GM21381 (cell line): ENCODE measurements around the gene NDOR1.

Experiments
- ATAC-seq: cut with Tn5 transposase; IDR thresholded peaks from one replicate; pipeline ENCODE4 v1.9.1; 2021; ENCODE audit warnings: mild to moderate bottlenecking, moderate library complexity; ENCODE audit not compliant: unreplicated experiment

Gene NDOR1

DNA sequence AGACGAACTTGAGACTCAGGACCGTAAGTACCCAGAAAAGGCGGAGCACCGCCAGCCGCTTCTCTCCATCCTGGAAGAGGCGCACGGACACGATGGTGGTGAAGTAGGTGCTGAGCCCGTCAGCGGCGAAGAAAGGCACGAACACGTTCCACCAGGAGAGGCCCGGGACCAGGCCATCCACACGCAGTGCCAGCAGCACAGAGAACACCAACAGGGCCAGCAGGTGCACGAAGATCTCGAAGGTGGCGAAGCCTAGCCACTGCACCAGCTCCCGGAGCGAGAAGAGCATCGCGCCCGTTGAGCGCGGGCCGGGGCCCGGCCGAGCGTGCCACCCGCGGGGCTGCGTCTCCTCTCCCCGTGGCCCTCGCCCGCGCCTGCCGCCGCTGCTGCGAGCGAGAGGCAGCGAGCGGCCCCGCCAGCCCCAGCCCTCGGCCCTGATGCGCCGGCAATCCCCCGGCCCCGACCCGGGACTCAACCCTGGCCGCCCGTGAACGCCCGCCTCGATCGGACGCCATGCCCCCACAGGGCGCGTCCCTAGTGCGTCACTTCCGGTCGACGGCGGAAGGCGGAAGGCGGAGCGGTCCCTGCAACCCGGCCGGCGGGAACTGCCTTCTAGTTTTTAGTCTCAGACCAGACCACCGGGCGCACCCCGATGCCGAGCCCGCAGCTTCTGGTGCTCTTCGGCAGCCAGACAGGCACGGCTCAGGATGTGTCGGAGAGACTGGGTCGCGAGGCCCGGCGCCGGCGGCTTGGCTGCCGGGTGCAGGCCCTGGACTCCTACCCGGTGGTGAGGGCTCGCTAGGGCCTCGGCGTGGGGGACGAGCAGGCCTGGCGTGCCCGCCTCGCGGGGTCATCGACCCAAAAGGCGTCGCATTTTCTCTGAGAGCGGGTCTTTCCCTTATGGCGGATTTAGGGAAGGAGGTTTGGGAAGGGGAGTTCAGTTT, at the start of gene NDOR1, which contains the start of gene TMEM203:
Gene NDOR1 (plus strand): TSS at position 575 of the 944 bp plus-strand sequence. CDS start 78 bp downstream, at position 653.
Gene TMEM203 (minus strand): TSS at position 523 of the 944 bp plus-strand sequence. CDS start 234 bp downstream, at position 289.
- no peak for ATAC-seq

DNA sequence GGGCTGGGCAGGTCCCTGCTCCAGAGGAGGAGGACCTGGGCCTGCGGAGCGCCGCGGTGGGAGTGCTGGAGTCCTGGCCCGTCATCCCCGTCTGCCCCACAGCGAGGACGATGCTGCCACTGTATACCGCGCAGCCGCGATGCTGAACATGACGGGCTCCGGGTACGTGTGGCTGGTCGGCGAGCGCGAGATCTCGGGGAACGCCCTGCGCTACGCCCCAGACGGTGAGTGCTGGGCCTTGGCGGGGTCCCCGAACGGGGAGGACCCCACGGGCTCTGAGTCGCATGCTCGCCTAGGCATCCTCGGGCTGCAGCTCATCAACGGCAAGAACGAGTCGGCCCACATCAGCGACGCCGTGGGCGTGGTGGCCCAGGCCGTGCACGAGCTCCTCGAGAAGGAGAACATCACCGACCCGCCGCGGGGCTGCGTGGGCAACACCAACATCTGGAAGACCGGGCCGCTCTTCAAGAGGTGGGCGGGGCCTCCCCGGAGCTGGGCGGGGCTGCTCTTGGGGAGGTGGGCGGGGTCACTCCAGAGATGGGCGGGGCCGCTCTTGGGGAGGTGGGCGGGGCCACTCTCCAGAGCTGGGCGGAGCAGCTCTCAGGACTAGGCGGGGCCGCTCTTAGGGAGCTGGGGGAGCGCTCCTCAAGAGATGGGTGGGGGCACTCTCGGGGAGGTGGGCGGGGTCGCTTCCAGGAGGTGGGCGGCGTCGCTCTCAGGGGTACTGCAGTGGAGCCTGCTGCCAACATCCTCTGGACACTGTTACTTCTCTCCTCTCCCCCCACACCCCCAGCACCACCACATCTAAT, 48.7 kb upstream of the NDOR1 start:
- ATAC-seq: no peak

DNA sequence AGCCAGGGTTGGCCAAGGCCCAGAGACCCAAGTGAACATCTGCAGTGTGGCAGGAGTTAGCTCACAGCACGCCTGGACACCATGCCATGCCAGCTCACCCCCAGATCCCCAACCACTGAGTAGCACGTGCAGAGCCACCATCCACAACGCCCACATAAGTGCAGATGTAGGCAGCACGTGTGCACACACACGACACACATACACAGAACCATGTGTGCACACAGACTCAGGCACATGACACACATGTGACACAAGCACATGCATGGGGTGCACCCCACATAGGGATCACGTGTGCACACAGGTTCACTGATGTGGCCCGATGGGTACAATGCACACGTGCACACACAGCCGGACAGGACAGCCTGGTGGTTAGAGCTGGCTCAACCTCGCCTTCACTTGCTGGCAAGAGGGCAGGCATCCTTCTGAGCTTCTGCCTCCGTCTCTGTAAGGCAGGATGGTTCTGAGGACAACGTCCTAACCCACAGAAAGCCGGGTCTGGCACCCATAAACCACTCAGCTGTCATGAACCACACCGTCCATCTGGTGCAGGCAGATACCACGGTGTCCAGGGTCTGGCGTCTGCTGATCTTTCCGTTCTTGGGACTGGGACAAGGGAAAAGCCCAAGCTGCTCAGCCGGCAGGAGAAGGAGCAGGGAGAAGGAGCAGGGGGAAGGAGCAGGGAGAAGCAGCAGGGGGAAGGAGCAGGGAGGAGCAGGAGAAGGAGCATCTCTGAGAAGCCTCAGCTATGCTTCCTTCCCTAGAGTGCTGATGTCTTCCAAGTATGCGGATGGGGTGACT, 47.7 kb upstream of the NDOR1 start:
- no peak for ATAC-seq

DNA sequence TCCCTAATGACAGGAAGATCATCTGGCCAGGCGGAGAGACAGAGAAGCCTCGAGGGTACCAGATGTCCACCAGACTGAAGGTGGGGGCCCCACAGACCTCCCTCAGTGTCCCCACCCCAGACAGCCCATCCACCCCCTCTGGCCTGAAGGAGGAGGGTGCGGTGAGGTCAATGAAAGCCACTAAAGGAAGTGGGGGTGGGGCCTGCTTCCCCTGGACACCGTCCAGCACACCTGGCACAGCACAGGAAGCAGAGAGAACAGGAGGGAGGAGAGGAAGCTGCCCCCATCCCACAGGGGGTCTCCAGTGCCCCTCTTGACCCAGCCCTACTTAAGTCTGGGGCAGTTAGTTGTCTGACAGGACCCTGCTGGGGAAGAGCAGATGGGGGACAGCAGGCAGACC, 46.9 kb upstream of the NDOR1 start:
- ATAC-seq: no peak

DNA sequence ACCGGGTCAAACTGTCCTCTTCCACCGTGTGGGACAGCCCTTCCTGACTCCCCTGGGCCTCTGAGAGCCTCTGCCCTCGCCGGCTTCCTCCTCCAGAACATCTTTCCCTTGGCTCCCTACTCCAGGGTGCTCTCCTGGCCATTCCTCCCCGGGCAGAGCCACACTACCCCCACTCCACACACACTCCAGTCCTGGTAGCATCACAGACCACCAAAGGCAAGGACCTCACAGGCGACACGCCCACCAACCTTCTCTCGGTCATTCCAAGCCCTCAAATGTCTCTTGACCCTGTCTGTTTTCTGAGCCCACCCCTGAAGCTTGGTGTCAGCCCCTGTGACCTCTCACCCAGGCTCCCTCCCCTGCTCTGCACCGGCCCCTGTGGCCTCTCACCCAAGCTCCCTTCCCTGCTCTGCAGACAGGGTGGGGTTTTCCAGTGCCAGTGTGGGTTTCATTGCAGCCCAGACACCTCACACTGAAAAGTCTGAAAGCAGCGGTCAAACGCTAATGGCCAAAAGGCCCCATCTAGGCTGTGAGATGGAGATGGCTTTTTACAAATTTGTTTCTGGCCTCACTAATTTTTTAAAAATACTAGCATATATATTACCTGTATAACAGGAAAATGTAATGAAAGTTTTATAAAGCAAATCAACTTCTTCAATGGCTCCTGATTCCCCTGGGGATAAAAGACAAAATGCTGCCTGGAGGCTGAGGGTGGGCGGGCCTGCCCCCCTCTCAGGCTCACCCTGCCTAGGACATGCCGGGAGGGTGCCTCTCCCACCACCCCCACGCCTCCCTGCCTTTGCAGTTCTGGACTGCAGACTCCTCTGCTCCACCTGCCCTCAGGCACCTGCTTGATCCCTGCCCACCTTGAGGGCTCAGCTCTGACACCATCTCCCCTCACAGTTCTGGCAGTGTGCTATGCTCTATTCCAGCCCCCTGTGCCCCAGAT, 46.1 kb upstream of the NDOR1 start:
- ATAC-seq: no peak

DNA sequence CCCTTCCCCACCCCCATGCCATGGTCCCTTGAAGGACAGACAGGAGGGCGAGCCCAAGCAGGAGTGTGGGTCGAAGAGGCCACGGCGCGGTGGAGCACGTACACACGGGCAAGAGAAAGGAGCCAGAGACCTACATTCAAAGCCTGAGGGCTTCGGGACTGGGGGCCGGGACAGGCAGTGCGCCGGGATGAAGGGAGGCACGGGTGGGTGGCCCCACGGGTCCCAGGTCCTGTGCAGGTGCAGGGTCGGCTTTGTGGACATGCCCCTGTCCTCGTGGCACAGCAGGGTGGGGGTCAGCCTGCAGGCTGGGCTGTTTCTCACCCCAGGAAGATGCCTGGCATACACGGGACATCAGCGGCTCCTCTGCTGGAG, 45.5 kb upstream of the NDOR1 start:
- no peak for ATAC-seq

DNA sequence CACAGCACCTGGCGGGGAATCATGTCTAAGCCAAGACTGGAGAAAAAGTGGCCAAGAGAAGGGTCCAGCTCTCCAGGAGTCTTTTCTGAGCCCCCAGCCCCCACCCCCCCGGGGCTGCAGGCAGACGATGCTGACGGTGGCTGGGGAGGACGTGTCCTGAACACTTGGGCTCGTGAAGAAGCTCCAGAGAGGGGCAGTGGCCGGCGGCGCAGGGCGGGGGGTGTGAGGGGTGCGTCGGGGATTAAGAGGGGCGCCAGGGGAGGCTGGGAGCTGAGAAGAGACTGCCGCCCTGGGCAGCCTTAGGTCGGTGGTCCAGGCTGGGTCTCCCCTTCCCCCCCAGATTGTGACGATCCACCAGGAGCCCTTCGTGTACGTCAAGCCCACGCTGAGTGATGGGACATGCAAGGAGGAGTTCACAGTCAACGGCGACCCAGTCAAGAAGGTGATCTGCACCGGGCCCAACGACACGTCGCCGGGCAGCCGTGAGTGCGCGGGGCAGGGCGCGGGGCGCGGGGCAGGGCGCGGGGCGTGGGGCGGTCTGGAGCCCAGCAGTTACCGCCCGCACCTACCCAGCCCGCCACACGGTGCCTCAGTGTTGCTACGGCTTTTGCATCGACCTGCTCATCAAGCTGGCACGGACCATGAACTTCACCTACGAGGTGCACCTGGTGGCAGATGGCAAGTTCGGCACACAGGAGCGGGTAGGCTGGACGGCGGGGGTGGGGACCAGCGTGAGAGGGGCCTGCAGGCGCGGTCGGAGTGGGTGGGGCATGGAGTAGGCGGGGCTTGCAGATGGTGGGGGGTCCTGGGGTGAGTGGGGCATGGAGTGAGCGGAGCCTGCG, 44.6 kb upstream of the NDOR1 start:
- no peak for ATAC-seq

DNA sequence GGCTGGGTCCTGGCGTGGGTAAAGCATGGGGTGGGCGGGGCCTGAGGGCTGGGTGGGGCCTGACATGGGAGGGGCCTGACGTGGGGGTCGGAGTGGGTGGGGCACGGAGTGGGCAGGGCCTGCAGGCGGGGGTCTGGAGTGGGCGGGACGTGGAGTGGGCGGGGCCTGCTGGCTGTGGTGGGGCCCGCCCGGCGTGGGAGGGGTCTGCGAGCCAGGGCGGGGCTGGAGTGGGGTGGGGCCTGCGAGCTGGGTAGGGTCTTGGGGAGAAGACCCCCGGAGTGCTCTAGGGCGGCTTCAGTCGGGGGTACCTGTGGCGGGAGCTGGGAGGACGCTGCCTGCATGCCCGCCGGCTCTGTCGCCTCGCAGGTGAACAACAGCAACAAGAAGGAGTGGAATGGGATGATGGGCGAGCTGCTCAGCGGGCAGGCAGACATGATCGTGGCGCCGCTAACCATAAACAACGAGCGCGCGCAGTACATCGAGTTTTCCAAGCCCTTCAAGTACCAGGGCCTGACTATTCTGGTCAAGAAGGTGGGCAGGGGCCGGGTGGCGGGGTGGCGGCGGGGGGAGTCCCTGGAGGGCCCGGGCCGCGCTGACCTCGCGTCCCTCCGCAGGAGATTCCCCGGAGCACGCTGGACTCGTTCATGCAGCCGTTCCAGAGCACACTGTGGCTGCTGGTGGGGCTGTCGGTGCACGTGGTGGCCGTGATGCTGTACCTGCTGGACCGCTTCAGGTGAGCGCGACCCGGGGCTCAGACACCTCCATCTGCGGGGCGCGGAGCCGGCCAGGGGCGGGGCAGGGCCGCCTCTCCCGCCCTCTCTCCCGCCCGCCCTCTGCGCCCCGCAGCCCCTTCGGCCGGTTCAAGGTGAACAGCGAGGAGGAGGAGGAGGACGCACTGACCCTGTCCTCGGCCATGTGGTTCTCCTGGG, 43.7 kb upstream of the NDOR1 start:
- ATAC-seq: no peak

DNA sequence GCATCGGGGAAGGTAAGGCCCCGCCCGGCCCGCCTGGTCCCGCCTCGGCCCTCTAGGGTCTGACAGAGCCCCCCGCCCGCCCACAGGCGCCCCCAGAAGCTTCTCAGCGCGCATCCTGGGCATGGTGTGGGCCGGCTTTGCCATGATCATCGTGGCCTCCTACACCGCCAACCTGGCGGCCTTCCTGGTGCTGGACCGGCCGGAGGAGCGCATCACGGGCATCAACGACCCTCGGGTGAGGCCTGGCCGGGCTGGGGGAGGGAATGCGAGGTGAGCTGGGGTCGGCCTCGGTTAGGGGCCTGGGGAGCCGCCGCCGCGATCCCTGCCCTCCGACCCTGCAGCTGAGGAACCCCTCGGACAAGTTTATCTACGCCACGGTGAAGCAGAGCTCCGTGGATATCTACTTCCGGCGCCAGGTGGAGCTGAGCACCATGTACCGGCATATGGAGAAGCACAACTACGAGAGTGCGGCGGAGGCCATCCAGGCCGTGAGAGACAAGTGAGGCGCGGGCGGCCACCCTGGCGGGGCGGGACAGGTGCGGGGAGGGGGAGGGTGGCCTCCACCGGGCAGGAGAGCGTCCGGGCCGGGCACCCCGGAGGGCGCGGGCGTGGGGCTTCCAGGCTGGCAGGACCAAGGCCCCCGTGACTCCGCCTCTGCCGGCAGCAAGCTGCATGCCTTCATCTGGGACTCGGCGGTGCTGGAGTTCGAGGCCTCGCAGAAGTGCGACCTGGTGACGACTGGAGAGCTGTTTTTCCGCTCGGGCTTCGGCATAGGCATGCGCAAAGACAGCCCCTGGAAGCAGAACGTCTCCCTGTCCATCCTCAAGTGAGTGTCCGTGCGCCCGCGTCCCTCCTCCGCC, 42.8 kb upstream of the NDOR1 start:
- ATAC-seq: no peak

DNA sequence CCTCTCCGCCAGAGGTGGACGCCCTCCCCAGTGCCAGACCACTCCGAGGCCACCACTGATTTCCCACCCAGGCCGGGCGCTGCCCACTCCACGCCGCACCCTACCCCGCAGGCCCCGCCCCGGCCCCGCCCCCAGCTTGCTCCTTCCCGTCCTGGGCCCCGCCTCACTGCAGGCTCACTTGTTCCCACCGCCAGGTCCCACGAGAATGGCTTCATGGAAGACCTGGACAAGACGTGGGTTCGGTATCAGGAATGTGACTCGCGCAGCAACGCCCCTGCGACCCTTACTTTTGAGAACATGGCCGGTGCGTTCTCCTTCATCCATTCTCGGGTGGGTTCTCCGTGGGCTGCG, 42.2 kb upstream of the NDOR1 start:
- no peak for ATAC-seq

DNA sequence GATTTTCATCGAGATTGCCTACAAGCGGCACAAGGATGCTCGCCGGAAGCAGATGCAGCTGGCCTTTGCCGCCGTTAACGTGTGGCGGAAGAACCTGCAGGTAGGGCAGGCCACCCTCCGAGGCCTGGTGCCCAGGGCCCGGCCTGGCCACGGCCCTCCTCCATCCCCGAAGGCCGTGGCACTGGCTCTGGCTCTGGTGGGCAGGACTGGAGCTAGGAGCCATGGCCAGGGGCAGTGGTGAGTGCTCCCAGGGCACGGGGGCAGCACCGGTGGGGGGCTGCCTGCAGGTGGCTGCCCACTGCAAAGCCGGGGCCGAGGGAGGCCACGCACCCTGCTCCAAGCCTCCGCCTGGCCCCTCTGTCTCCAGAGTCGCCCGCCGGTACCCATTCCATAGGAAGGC, 41.7 kb upstream of the NDOR1 start:
- ATAC-seq: no peak

DNA sequence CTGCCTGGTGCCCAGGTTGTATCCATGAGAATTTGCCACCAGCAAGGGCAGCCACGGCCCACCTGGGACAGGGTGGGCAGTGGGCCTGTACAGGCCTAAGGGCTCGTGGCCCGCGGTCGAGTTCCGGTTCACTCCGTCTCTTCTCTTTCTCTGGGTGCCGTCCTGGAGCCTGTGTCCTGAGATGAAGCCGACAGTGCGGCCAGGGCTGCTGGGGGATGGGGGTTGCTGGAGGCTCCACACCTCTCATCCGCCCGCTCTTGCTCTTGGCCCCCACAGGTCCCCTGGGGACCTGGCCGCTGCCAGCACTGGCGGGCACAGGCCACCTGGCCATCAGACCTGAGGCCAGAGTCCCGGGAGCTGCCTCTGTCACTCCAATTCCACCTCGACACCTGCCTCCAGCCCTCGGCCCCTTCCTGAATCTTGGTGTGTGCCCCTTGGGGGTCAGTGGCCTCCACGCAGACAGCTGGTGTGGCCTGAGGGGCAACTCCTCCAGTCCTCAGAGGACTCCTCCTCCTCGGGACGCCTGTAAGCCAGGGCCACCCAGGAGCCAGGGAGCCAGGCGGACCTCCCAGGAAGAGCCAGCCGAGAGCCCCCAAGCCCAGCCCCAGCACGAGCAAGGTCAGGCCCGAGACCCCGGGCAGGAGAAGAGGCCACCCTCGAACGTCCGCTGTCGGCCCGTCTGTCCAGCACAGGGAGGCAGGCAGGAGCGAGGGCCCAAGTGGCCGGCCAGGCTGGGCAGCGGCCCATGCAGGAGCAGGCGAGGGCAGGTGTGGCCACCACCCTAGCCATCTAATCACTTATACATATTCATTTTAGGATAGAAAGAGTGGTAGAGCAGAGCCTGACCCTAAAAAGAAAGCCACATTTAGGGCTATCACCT, 40.9 kb upstream of the NDOR1 start:
- ATAC-seq: no peak

DNA sequence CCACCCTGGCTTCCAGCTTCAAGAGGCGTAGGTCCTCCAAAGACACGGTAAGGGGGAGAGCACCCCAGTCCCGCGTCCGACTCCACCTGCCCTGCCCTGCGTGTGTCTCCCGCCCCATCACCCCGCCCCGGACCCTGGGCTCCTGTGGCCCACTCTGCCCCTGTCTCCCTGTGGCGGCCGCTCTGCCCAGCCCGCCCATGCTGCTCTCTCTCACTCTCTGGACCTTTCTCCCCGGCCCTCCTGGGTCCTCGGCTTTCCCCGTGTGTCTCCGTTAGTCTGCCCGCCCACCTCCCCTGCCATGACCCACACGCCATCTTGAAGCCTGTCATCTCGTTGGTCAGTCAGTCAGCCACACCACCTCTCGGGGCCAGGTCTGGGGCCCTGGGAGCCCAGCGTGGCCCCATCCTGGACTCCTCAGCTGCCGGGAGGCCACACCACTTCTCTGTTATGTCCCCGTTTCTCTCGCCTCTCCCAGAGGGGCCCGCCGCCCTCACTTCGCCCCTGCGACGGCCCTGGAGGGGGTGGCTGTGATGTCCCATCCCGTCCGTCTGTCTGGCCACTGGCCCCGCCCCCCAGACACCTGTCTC, 40.2 kb upstream of the NDOR1 start:
- no peak for ATAC-seq

DNA sequence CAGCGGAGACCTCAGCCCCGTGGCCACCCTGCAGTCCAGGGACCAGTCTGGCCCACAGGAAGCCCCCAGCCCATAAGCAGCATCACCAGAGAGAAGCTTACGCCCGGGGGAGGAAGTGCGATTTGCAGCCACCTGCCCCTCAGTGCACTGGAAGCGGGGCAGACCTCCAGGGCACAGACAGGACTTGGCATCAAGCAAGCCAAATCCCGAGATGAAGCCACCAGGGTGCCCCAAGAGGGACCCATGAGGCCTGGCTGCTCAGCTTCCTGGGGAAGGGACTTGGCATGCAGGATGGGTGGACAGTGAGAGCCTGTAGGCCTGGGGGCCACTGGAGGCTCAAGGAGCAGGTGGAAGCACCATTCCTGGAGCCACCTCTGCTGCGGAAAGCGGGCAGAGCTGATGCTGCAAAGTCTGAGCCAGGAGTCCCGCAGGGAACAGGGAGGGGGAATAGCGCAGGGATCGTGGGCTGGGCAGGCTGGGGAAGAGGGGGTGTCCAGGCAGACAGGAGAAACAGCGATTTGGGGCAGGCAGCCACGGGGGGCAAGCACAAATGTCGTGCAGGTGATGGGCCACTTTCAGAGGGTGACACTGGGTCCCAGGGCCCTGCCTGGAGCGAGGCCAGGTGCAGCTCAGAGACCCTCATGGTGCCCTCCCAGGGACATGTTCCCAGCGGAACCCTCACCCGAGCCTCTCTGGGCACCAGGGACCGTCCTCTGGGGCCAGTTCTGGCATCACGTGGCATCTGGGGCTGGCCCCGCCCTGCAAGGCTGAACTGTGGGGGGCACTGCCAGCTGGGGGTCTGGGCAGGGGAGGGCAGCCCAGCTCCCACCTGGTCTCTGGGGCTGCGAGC, 38.9 kb upstream of the NDOR1 start:
- no peak for ATAC-seq

DNA sequence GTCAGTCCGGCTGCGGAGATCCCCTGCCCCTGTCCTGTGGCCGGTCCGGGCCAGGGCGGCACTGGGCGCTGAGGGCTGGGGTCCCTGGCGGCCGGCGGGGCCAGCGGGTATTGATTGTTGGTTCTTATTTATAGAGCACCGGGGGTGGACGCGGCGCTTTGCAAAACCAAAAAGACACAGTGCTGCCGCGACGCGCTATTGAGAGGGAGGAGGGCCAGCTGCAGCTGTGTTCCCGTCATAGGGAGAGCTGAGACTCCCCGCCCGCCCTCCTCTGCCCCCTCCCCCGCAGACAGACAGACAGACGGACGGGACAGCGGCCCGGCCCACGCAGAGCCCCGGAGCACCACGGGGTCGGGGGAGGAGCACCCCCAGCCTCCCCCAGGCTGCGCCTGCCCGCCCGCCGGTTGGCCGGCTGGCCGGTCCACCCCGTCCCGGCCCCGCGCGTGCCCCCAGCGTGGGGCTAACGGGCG, 38.2 kb upstream of the NDOR1 start:
- no peak for ATAC-seq
